Activated B cell treated with CpG ODN at 0.5 μM for 24 hours (primary cell): ENCODE results near the gene TMSB4X. TPM values are rescaled to one million over a fixed set of nuclear protein-coding genes. Genes with fewer than 3 reads are reported as not detected.

Source experiments
- ATAC-seq: fragments of 200-7000 bp; cut with Tn5 transposase; one replicate; pipeline ENCODE4 v1.10.0; 2021; ENCODE audit warnings: low read depth, mild to moderate bottlenecking, moderate library complexity
- CTCF ChIA-PET: fragments of 350-600 bp; sonication (Branson Sonifier 250); formaldehyde crosslinking; loops from one replicate; lab custom pipeline; 2021; ENCODE audit warnings: antibody characterized with exemption; lab: Charles Lee
- POLR2A ChIA-PET: fragments of 350-600 bp; sonication (Branson Sonifier 250); formaldehyde crosslinking; loops from one replicate; lab custom pipeline; 2021; ENCODE audit warnings: antibody characterized with exemption; lab: Charles Lee
- DNase-seq: peaks from one replicate; pipeline ENCODE4 v3.0.0; 2022
- H3K27ac Mint-ChIP-seq: one replicate; pipeline ENCODE4 v1.8.0; 2020; ENCODE audit warnings: mixed read lengths
- H3K27me3 Mint-ChIP-seq: one replicate; pipeline ENCODE4 v1.8.0; 2021; ENCODE audit warnings: mixed read lengths
- H3K36me3 Mint-ChIP-seq: one replicate; pipeline ENCODE4 v1.8.0; 2021; ENCODE audit warnings: low read depth, mixed read lengths
- H3K4me1 Mint-ChIP-seq: one replicate; pipeline ENCODE4 v1.8.0; 2021; ENCODE audit warnings: mixed read lengths
- H3K4me3 Mint-ChIP-seq: one replicate; pipeline ENCODE4 v1.8.0; 2020; ENCODE audit warnings: mild to moderate bottlenecking, mixed read lengths
- H3K9me3 Mint-ChIP-seq: one replicate; pipeline ENCODE4 v1.8.0; 2020; ENCODE audit warnings: mixed read lengths
- intact Hi-C: fragments of 100-400 bp; cut with micrococcal nuclease; formaldehyde crosslinking; loops from one replicate; pipeline ENCODE4 v1.15.1; 2024
- total RNA-seq: library from RNA; stranded (reverse); gene quantifications from 2 replicates; pipeline ENCODE4 v1.2.3, GENCODE V29; 2022
- TF ChIP-seq, protein P1 (sequence below): fragments of 200-600 bp; IDR thresholded peaks from one replicate; pipeline ENCODE4 v1.8.0; 2022; ENCODE audit warnings: antibody characterized with exemption, mild to moderate bottlenecking

TMSB4X gene
- total RNA-seq, 1 donor from 2014 or later = 5,922 TPM

GRCh38 chrX:12997906-12998687 lies 23.2 kb downstream of the TMSB4X start:
- intact Hi-C loops = no loop called here
- H3K9me3 Mint-ChIP-seq = no peaks in the 10 kb centered on the region
- ChIA-PET CTCF (interaction anchor here (1.4 kb wide), 1 partner anchor 51 kb away, joined by 8 read pairs; no protein-coding TSS in a partner anchor), POLR2A (interaction anchor here (0.9 to 30.2 kb wide), 7 partner anchors 12 to 91 kb away, joined by 3 to 836 read pairs (median 36); partner anchors contain the start of gene TMSB4X)
- H3K36me3 Mint-ChIP-seq = no peaks in the 10 kb centered on the region
- DNase-seq (no peak), ATAC-seq (no peak)
- H3K27me3 Mint-ChIP-seq = no peaks in the 10 kb centered on the region
- H3K4me1 Mint-ChIP-seq = peaks cover 54% of the 10 kb centered on the region
- peak overlapping the region; percentile 84 for H3K27ac Mint-ChIP-seq
- TF ChIP-seq, protein P1, sequence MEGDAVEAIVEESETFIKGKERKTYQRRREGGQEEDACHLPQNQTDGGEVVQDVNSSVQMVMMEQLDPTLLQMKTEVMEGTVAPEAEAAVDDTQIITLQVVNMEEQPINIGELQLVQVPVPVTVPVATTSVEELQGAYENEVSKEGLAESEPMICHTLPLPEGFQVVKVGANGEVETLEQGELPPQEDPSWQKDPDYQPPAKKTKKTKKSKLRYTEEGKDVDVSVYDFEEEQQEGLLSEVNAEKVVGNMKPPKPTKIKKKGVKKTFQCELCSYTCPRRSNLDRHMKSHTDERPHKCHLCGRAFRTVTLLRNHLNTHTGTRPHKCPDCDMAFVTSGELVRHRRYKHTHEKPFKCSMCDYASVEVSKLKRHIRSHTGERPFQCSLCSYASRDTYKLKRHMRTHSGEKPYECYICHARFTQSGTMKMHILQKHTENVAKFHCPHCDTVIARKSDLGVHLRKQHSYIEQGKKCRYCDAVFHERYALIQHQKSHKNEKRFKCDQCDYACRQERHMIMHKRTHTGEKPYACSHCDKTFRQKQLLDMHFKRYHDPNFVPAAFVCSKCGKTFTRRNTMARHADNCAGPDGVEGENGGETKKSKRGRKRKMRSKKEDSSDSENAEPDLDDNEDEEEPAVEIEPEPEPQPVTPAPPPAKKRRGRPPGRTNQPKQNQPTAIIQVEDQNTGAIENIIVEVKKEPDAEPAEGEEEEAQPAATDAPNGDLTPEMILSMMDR = no peak
- H3K4me3 Mint-ChIP-seq = no peak overlapping the region

GRCh38 chrX:12999422-12999821 lies 24.5 kb downstream of the TMSB4X start:
- TF ChIP-seq, protein P1 = no peak
- CTCF ChIA-PET = interaction anchor here (1.0 to 4.3 kb wide), 4 partner anchors 9 to 92 kb away, joined by 3 to 29 read pairs (median 10); no protein-coding TSS in a partner anchor

DNA sequence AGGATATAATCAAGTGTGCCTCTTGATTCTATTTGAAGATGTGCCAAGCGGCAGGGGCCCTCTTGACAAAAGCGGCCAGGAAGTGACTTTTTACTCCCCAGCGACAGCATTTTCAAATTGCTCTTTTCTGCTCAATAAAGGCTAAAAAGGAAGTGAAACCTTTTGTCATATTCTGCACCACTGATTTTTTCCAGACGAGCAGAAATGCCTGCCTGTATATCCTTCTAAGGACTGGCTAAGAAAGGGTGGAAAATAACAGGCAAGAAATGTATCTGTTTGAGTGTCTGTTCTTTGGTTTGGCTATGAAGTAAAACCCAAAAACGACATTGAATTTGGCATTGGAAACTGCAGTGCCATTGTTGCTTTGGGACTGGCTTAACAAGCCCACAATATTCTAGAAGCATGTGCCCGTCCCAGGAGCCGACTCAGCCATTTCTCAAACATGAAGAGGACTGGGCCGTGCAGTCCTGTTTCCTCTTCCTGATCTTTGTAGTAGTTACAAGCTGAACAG lies 25.4 kb downstream of the TMSB4X start:
- ChIA-PET CTCF (interaction anchor here (0.7 to 4.3 kb wide), 5 partner anchors 27 to 488 kb away, joined by 4 to 29 read pairs (median 6); no protein-coding TSS in a partner anchor), POLR2A (interaction anchor here (0.6 to 30.2 kb wide), 14 partner anchors 7 to 89 kb away, joined by 3 to 836 read pairs (median 10); partner anchors contain the start of gene TMSB4X)
- intact Hi-C loops = loop anchor here (1.0 kb wide), 8 partner anchors 11 to 487 kb away; no protein-coding TSS in a partner anchor
- H3K36me3 Mint-ChIP-seq = no peaks in the 10 kb centered on the region
- ATAC-seq = peak; percentile 66
- H3K27ac Mint-ChIP-seq = peak overlapping the region; percentile 92
- no peaks in the 10 kb centered on the region for H3K27me3 Mint-ChIP-seq
- no peaks in the 10 kb centered on the region for H3K9me3 Mint-ChIP-seq
- peak overlapping the region; percentile 64 for H3K4me3 Mint-ChIP-seq
- no peak for DNase-seq
- TF ChIP-seq, protein P1 = no peak
- peaks cover 72% of the 10 kb centered on the region for H3K4me1 Mint-ChIP-seq

More at GRCh38 chrX:12999422-12999821, 24.5 kb downstream of the TMSB4X start:
- H3K27ac Mint-ChIP-seq = peak overlapping the region; percentile 92
- no peaks in the 10 kb centered on the region for H3K27me3 Mint-ChIP-seq
- no peaks in the 10 kb centered on the region for H3K36me3 Mint-ChIP-seq
- intact Hi-C loops = no loop called here
- peaks cover 62% of the 10 kb centered on the region for H3K4me1 Mint-ChIP-seq
- POLR2A ChIA-PET = interaction anchor here (0.6 to 30.2 kb wide), 16 partner anchors 8 to 735 kb away, joined by 3 to 836 read pairs (median 4); partner anchors contain the start of genes OFD1, TMSB4X and TRAPPC2
- H3K9me3 Mint-ChIP-seq = no peaks in the 10 kb centered on the region
- DNase-seq (no peak), ATAC-seq (peak; percentile 23)
- H3K4me3 Mint-ChIP-seq = peak overlapping the region; percentile 64

DNA sequence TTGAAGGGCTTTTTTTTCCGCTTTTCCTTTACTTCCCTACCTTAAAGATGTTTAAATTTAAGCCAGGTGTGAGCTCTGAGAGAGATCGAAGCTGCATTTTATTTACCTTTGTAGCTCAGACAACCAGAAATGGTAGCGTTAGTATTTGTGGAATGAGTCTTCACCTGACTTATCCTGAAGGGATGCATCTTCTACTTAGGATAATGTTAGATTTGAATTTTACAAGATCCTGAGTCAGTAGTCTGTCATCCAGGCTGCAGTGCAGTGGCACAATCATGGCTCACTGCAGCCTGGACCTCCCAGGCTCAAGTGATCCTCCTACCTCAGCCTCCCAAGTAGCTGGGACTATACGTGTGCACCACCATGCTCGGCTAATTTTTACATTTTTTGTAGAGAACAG lies 26.2 kb downstream of the TMSB4X start:
- Mint-ChIP-seq H3K9me3 (no peaks in the 10 kb centered on the region), H3K4me1 (peaks cover 77% of the 10 kb centered on the region), H3K4me3 (peak overlapping the region; percentile 32), H3K27me3 (no peaks in the 10 kb centered on the region), H3K36me3 (no peaks in the 10 kb centered on the region), H3K27ac (peak overlapping the region; percentile 92)
- ChIA-PET POLR2A (interaction anchor here (0.6 to 30.2 kb wide), 13 partner anchors 8 to 131 kb away, joined by 3 to 836 read pairs (median 10); partner anchors contain the start of gene TMSB4X), CTCF (interaction anchor here (1.0 to 4.3 kb wide), 6 partner anchors 50 to 487 kb away, joined by 3 to 29 read pairs (median 6); no protein-coding TSS in a partner anchor)
- ATAC-seq = no peak
- DNase-seq = no peak
- TF ChIP-seq, protein P1 = no peak
- intact Hi-C loops = no loop called here
